Midbrain (tissue), 1 donor: ENCODE measurements around the gene CDC42EP4.

Experiments
- DNase-seq: peaks from one replicate; lab custom pipeline; 2025; lab: John Stamatoyannopoulos, UW

Gene CDC42EP4

GRCh38 chr17:73255671-73256181 lies 56.1 kb downstream of the CDC42EP4 start:
- peak; percentile 62 for DNase-seq

- DNase-seq, result no peak
Observed at GRCh38 chr17:73251871-73252270, 59.9 kb downstream of the CDC42EP4 start.

- no peak for DNase-seq
Observed at GRCh38 chr17:73250851-73251640, 60.8 kb downstream of the CDC42EP4 start.

GRCh38 chr17:73249700-73250099 lies 62.1 kb downstream of the CDC42EP4 start:
- no peak for DNase-seq

- no peak for DNase-seq
Observed at GRCh38 chr17:73248532-73248931, 63.3 kb downstream of the CDC42EP4 start.

- DNase-seq, result no peak
Observed at GRCh38 chr17:73247726-73248125, 64.1 kb downstream of the CDC42EP4 start.

GRCh38 chr17:73240561-73240960 lies 71.2 kb downstream of the CDC42EP4 start:
- no peak for DNase-seq

- DNase-seq, result no peak
Observed at GRCh38 chr17:73237714-73238113, 74.1 kb downstream of the CDC42EP4 start.

GRCh38 chr17:73234736-73235135 lies 77.1 kb downstream of the CDC42EP4 start:
- DNase-seq, result no peak
